AG08395 (cell line): ENCODE measurements around the gene DEGS2.

Experiments
- DNase-seq: peaks from one replicate; pipeline ENCODE4 v3.0.0; 2012; ENCODE audit warnings: mixed read lengths, low spot score

DEGS2 gene

DNA sequence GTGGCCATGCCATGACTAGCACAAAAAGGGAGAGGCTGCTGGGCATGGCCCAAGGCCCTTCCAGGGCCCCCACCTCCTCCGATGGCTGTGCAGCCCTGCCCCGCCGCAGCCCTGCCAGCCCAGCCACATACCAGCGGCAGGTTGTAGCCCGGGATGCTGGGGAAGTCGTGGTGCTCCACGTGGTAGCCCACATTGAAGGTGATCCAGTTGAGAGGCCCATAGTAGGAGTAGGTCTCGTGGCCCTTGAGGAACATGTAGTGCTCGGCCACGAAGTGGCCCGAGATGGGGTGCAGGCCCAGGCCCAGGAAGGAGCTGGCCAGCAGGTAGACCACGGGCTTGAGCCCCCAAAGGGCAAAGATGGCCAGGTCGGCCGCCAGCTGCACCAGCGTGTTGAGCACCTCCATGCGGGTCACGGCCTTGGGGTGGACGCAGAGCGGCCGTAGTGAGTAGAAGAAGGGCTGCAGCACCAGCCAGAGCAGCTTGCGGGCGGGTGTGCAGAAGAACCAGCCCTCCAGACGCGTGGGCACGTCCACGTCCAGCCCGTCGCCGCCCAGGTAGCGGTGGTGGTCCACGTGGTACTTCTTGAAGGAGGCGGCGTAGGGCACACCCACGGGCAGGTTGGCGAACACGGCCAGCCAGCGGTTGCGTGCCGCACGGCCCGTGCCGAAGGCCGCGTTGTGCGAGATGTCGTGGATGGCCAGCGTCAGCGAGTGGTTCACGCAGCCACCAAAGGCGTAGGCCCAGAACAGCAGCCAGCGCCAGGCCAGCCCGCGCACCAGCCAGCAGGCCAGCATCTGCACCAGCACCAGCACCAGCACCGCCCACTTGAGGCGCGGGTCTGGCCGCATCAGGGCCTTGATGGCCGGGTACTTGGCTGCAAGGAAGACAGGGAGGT lies 10.4 kb downstream of the DEGS2 start:
- DNase-seq: no peak

DNA sequence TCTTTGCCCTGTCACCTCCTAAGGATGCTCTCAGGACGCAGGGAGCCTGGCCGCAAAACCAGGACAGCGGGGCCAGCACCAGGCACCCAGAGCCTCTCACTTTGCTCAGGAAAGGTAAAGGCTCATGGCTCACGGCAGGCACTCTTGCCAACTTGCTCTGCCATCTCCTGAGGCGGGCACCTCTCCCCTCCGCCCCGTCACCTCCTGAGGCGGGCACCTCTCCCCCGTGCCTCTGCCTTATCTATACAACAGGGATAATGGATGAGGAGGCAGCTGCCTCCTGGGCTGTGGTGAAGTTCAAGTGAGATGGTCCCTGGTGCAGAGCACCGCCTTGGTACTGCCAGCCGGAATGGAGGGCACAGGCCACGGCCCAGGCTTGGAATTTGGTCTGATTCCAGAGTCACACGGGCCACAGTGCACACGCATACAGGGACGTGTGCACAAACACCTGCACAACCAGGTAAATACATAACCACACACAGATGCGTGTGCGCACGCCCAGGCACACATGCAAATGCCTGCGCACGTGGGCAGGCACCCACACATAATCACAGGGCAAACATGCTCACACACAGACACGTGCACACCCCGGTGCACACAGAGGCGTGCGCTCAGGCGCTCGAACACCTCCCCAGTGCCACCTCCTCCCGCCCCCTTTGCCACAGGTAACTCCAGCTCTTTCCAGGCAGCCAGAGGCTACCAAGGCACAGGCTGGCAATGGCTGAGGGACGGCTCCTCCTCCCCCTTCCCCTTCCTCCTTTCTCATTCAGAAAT lies 11.6 kb downstream of the DEGS2 start:
- no peak for DNase-seq

DNA sequence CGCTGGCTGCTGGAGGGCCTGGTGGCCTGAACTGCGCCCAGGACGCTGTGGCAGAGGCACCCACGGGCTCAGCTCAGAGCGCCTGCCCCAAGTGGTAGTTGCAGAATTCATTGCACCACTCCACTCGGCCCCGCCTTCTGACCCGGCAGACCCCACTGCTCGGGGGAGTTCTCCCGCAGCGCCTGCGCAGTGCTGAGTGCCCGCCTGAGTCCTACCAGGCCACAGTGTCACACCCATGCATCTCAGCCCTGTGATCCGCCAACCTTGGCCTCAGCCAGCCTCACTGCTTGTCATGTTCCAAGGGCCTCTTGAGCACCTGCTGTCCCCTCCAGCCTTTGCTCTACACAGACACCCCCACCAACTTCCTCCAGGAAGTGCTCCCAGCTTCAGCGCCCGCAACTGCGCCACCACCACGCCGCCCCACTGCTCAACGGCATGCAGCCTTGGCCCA lies 12.2 kb downstream of the DEGS2 start:
- no peak for DNase-seq

DNA sequence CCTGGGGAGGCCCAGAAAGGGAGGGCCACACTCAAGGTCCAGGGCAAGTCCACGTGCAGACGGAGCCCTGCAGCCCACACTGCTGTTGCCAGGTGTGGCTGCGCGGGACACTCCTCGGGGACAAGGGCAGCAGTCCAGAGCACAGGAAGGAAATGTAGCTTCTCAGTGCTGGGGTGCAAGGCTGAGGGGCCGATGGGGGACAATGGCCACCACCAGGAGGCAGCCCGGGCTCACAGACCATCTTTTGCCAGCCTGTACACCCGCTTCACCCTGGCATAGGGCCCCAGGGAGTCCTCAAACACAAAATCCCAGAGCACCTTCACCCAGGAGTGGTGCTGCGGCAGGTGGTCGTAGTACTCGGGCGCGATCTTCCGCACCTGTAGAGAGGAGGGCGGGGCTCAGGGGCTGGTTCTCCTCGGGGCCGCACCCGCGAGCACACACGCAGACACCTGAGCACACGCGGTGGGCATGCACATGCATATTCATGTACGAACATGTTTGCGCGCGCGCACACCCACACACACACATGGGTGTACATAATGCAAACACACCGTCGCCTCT lies 12.8 kb downstream of the DEGS2 start:
- DNase-seq: no peak

DNA sequence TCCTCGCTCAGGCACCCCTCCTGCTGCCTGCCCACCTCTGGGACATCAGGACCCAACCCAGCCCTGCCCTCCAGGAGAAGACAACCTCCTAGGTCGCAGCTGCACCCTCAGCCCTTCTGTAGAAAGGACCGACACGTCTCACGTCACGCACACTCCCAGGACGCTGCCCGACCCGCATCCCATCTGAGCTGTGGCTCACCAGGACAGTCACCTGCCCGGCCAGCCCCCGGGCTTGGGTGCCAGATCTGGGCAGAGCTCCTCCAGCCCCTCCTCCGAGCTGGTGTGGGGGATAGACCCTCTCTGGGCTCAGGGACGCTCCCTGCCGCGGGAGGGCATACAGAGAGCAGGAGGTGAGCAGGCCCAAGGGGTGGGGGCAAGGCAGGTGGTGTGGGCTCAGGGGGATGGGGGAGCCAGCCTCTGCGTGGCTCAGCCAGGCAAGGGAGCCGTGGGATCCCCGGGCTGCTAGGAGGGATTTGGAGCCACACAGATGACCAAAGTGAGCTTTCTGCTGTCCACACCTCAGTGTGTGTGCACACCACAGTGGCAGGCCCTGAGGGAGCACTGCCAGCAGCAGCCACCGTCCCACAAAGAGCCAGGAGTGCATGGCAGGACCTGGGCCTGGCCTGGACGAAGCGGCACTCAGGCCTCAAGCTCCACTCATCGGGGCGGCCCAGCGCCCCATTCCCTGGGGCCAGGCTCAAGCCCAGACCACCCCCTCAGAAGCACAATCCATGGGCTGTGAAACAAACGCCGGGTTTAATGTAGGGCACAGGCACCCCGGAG lies 13.6 kb downstream of the DEGS2 start:
- DNase-seq: no peak

DNA sequence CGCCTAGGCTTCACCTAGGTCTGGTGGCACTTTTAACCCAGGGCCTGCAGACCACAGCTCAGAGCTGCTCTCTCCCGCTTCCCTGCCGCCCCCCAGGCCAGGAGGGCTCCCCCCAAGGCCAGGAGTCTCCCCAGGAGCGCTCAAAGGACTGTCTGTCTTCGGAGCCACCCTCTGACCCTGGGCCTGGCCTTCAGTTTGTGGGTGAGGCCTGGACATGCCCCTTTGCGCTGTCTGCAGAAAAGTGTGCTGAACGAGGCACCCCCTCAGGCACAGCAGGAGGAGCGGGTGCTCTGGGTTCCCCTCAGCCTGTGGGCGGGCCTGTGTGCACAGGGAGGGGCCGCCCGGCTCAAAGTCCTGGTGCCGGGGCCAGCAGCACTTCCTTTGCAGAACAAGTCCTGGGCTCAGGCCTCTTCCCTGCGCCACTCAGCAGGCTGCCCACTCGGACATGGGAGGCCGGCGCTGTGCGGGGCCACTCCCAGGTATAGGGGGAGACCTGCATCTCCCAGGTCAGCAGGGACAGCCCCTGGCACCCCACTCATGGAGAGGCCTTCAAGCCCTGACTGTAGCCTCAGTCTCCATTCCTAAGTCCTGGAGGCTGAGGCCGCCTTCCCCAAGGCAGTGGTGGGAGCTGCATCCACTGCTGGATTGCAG lies 14.3 kb downstream of the DEGS2 start:
- no peak for DNase-seq

DNA sequence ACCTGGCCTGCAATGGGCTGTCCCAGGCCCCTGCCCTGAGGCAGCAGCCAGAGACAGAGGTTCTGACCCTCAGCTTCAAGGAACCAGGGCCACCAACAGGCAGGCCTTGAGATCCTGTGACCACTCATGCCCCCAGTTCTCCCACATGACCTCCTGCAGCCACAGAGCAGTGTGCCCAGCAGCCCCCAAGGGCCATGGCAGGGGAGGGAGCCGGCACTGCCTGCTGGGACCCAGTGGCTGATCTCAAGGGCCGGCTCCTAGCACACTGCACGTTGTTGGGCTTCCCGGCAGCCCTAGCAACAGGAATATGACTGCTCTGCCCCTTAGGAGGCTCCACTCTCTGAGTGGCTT lies 14.8 kb downstream of the DEGS2 start:
- DNase-seq: no peak

DNA sequence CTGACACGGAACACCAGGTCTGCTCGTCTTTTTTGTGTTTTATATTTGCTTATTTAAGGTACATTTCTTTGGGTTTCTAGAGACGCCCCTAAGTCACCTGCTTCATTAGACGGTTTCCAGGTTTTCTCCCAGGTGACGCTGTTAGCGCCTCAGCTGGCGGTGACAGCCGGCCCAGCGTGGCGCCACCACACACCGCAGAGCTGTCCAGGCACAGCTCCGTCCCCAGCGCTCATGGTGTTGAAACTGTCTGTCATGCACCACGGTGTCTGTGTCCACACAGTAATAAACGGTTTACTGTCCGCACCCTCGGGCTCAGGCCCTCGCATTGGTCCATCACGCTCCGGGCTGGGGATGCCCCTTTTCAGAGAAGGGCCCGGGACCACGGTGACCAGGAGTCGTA lies 15.5 kb downstream of the DEGS2 start:
- no peak for DNase-seq

DNA sequence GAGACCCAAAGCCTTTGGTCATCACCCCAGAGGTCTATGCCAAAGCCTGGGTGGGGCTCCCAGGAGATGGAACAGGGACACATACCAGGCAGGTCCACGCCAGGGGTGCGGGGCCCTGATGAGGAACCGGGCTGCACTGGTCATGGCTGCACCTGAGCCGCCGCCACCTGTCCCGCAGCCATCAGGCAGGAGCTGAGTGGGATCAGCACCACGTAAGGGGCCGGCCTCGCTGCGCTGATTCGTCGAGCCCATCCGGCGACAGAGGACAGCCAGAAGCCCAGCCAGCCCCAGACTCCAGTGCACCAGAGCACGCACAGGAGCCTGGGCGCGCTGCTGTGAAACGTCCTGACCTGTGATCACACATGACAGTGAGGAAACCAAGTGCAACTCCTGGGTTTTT lies 15.9 kb downstream of the DEGS2 start:
- no peak for DNase-seq

DNA sequence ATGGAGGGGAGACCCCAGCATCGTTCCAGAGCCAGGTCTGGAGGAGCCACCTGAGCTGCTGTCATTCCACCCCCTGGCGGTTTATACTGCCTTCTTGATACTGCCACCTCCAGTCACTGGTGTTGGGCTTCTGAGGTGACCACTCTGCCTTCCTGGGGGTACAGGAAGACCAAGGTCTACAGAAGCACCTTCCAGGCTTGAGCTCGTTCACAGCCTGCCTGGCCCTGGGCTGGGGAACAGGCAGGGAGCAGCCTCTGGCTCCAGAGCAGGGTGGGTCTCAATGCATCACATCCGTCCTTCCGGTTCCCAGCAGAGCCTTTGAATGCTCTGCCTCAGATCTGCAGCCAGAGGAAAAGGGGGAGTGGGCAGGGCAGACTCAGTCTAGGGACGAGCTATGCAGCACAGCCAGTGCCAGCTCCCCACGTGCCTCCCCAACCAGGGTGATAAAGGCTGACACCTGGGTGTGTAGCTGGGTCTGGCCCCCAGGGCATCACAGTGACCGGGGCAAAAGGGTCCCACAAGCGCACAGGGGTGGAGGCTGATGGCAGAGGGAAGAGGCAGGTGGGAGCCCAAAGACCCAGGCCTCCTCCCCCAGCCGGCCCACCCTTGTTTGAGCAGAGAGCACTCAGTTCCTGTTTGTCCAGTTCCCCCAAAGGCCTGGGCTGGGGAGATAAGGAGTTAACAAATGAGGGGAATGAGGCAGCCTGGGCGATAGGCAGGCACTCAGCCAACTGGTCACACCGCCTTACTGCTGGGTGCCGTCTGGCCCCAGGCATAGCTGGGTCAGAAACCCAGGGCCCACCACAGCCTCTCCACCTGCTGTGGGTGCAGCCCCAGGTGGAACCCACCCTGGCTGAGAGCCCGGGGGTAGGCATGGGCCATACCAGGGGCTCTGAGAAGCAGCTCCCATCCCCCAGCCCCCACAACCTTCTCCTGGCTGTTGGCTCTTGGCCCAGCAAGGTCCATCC lies 17.1 kb downstream of the DEGS2 start:
- DNase-seq: no peak

DNA sequence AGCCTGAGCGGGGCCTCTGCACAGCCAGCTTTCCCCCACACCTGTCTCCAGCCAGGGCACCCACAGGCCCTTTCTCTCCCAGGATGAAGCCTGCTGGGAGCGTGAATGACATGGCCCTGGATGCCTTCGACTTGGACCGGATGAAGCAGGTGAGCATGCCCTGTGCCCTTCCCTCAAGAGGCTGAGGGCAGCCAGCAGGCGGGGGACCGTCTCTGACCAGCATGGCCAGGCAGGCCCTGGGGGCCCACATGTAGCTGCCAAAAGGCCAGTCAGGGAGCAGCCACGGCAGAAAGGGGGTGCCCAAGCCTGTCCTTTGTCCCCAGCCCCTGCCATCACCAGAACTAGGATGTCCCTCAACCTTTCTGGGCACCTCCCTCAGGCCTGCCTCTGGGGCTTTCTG lies 18.3 kb downstream of the DEGS2 start:
- DNase-seq: no peak

DNA sequence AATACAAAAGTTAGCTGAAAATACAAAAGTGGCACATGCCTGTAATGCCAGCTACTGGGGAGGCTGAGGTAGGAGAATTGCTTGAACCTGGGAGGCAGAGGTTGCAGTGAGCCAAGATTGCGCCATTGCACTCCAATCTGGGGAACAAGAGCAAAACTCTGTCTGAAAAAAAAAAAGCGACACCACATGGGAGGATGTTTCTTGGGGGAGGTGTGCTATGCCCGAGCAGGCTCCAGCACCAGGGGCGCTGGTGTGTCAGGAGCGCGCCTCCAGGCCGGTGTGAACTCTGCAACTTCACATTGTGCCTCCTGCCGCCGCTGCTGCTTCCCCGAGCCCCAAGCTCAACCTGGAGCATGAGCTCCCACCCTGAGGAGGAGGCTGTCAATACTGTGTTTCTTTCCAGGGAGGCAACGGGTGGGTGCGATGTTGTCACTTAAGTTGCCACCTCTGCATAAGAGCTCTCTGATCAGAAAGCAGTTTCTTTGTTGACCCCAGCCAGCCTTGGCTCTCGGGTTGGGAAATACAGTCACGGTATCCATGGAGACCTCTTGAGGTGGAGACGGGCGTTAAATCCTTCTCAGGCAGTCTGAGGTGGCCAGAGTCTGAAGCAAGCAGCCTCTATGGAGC lies 18.9 kb downstream of the DEGS2 start:
- DNase-seq: no peak

DNA sequence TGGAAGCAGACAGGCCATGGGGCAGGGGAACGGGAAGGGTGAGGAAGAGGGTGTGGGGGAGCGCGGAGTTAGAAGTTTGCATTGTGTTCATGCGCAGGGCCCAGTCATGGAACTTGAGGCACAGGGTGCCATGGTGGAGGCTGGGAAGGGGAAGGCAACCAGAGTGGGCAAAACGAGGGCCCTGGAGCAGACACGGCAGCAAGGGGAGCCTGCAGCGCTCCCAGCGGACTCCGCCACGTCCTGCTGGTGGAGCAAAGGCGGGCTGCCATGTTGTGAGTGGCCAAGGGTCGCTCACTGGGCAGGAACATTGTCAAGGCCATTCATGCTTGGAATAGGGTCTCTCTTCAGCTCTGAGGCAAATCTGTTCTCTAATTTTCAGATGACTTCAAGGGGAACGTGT lies 20.5 kb downstream of the DEGS2 start:
- DNase-seq: no peak

DNA sequence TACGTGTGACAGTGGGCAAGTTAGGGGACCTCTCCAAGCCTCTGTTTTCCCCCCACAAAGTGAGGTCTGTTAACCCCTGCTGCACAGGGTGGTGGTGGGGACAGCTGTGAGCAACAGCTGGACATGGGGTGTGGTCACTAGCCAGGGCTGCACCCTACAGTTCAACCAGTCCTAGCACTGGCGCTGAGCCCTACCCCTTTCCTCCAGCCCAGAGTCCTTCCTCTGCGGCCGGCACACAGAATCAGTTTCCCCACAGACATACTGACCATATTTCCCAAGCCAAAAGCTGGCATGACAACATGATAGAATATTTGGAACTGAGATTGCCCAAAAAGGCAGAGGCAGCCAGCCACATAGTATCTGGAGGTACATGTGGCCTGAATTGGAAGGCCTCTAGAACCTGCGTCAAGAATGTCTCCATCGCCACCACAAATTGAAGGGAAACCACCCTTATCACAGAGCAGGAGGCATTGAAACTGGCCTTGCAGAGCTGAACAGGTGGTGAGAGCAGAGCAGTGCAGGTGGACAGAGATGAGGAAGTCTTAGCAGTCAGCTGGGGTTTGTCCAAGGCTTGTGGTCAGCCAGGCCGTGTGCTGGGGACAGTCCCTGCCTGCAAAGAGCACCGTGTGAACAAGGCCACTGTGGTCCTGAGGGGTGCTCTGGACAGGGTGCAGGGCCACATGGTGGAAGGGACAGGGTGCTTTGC lies 21.2 kb downstream of the DEGS2 start:
- DNase-seq: no peak

DNA sequence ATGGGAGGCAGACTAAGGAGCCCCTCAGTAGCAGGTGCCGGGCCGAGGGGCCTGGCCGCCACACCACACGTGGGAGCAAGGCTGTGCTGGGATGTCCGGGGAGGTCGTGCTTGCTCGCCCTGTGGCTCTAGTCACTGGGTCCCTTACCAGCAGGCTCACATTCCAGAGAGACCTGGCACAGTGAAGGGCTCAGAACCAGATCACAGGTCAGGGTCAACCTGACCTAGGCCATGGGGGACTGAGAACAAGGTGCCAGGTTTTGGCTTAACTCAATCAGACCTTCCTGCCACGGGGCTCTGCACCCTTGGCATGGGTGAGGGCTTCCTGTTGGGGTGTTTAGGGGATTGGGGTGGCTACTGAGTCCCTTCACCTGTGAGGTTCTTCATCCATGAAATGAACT lies 22.3 kb downstream of the DEGS2 start:
- DNase-seq: no peak

DNA sequence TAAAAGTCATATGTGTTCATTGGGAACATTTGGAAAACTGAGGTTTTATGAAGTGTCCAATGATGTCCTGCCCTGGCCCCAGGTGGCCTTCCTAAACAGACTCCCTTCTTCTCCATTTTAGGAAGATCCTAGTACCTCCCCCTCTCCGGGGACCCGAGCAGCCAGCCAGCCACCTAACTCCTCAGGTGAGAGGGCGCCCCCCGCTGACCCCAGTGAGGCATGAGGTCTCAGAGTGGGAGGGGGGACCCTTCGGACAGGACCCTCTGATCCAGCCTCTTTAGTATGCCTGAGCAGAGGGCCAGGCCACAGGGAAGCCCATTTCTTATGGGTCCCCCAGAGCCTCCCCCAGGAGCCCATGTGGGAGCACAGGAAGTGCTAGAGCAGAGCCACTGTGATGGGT lies 23.7 kb downstream of the DEGS2 start:
- no peak for DNase-seq

DNA sequence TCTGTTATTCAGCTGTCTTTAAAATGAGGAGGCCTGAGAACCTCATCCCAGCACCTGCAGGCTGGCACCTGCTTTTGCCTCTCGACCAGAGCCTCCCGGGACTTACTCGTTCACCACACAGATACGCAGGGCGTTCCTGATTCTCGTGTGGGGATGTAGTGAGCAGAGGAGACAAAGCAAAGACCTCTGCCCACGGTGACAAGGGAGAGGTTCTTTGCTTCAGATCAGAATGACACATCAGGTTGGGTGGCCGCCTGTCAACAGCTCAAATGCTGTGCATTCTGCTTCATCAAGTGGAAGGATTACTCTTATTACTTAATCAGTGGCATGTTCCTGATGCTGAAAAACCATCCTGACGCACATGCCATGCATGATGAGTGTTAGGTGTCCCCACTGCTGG lies 24.4 kb downstream of the DEGS2 start:
- no peak for DNase-seq

DNA sequence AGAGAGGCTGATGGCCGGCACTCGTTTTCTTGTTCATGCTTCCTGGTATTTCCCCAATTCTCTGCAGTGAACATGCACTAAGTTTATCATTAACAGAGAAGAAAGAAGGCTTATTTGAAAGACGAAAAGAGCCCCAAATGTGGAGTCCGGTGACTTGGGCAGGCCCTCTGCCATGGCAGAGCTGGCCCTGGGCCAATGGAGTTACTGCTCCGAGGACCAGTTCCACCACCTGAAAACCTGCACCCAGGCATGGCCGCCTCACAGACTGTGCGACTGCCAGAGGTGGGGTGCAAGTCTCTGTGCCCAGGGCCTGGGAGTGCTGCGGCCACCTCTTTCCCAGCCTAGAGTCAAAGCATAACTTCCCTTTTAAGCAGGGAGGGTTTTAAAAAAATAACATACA lies 24.9 kb downstream of the DEGS2 start:
- DNase-seq: no peak

DNA sequence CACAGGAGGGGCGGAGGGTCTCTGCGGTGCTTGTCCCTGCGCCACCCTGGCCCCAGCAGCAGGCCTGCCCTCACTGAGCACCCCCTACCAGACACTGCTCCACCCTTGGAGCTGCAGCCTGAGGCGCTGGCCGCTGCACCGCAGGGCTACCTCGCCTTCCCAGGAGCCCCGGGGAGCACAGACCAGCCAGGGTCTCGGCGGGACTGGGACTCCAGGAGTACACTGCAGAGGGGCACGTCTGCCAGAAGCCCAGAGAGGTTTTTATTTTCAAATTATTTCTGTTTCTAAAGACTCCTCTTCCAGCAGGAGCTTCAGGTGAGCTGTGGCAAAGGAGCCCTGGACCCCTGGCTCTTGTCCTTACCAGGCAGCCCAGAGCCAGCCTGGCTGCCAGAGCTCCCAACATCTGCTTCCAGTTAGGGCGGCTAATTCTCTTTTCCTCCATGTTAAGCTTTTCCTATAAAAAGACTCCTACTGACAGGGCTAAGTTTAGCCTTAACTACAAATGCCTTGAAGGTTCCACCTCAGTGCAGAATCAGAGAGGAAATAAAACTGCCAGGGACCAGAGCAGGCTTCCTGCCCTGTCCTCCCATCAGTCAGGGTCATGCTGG lies 26.4 kb downstream of the DEGS2 start:
- DNase-seq: peak; percentile 48
